ENCODE results near the gene FAM50B. TPM values are rescaled to one million over a fixed set of nuclear protein-coding genes. Genes with fewer than 3 reads are reported as not detected.

Gene FAM50B
- total RNA-seq, 1 donor from 2014 or later = 4.4 TPM

DNA sequence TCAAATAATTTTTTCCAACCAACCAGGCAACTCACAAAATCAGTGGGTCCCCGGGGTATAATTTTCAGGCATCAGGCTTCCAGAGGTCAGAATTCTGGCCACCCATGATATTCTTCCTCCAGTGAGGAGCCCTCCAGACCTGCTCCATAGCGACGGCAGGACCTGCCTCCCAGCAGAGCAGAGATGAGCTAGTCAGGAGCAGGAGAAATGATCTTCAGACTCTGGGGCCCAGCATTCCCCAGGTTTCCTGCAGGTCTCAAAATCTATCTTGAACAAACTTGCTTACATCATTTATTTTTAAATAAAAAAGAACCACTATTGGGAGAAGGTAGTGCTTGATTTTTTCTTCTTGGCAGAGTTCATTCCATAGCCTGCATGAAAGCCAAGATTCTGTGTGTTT lies 44.7 kb downstream of the FAM50B start:
- no peak for DNase-seq (ENCODE audit: low read depth in 2 of 2)

DNA sequence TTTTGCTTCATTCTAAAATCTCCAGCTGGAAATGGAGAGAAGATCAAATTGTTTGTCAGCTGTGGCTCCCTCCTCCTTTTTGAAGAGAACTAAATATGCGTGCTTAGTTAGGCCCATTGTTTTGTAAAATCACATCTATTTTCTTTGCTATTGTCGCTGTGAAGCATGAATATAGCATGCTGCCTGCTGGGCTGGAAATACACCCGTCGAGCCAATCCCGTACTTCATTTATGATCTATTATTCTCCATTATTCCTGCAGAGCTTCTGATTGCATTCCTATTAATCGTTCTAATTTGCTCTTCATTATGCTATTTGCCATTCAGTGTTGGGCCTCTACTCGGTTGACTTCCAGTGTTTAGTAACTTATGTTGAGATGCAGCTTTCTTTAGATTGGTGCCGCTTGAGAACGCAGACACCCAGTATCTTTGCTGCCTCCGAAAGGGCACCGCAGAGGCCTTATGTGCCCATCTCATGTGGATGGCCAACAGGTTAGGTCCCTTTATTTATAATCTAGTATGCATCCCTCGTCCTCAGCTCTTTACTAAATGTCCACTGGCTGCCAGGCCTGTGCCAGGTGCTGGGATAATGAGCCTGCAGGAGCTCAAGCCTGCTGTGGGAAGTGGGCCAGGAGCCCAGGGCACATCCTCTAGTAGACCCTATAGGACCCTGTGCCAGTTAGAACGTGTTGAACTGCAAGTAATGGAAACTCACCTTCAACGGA lies 45.6 kb downstream of the FAM50B start:
- DNase-seq (ENCODE audit: low read depth in 2 of 2) = no peak

DNA sequence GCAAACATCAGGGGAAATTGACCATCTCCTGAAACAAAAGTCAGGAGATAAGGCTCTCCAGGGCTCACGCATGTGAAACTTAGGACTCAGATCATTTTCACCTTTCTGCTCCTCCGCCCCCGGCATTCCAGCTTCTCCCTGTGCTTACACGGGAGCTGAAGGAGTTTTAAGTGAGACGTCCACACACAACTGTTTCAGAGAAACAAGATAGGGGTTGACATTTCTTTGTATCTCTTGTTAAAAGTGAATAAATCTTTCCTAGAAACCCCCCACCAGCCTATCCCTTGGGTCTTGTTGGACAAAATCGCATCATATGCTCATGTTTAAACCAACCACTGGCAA lies 46.1 kb downstream of the FAM50B start:
- no peak for DNase-seq (ENCODE audit: low read depth in 2 of 2)

DNA sequence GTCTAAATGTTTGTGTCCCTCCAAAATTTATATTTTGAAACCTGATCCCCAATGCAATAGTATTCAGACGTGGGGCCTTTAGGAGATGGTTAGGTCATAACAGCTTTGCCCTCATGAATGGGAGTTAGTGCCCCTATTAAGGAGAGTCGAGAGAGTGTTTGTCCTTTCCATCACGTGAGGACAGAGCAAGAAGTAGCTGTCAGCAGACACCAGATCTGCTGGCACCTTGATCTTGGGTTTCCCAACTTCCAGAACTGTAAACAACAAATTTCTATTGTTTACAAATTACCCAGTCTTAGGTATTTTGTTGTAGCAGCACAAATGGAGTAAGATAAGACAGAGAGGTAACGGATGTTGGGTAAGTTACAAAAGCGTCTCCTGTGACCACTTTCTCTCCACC lies 46.6 kb downstream of the FAM50B start:
- DNase-seq (ENCODE audit: low read depth in 2 of 2) = no peak

DNA sequence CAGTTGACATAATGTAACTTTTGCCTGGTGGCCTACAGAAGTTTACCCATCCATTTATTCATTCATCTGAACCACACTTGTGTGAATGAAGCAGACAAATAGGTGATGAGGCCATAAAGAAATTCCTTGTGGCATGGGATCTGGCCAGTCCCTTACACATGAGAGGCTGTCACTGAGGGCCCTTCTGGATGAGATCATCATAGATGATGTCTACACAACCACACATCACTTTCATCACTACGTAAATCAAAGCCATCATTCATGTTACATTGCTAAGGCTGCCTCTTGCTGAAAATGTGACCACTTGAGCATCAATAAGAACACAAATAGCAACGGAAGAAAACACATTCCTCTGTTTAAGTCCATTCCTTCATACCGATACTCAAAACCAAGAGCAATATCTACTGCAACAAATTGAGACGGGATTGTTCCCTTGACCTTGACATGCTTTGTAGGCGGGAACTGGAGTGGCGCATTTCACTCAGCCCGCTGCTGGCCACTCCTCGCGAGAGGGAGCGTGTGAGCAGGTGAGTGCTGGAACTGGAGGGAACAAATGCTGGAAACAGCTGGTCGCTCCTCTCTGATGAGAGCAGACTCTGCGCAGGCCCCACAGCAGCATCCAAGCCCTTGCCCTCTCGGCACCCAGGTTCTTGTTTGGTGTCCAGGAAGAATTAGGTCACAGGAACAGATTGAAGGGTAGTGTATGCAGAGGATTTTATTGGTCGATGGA lies 49.3 kb downstream of the FAM50B start:
- DNase-seq (ENCODE audit: low read depth in 2 of 2) = no peak

DNA sequence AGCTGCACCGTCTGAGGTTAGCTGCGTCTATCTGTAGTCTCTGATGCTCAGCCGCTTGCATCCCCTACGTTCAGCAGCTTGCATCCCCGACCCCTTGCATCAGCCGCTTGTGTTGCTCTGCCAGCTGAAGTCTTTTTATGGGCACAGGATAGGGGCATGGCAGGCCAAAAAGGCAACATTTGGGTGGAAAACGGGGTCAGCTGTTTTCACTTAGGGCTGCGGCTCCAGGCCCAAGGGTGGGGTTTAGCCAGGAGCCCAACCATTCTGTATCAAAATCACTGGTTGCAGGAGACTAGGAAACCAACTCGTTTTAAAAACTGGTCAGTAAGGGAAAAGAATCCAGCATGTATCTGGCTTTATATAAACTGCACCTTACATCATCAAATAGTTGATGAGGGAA lies 49.9 kb downstream of the FAM50B start:
- DNase-seq (ENCODE audit: low read depth in 2 of 2) = no peak

DNA sequence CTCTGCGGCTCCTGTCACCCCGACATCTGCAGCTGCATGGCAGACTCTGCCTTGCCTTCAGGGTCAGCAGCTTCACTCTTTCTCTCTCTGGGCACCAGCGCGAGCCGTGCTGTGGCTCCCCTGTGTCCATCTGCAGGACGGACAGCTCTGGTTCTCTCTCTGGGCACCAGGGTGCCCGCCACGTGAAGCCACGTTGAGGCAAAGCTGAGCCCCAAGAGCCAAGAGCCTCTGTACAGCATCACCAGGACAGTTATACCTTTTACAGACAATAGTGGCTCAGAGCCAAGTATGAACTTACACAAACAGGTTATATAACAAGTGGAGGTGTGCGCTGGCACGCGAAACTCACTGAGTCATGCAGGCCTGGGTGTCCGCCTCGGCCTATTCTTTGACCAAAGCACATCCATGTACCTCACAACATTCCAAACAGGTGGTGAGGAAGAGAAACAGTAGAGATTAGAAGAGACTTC lies 50.8 kb downstream of the FAM50B start:
- peak in 1 of 2 donors; percentile 64 for DNase-seq (ENCODE audit: low read depth in 2 of 2)

Other genes with a start within 250 kb of the FAM50B start
- 60.5 and 71.8 TPM in 2 replicates for gene PXDC1, start 97.7 kb upstream of the FAM50B start, total RNA-seq
- not detected in 2 replicates for gene FAM217A, start 229.8 kb downstream of the FAM50B start, total RNA-seq

Data from dermis microvascular lymphatic vessel endothelial cell (primary cell).